Progenitor cell of endocrine pancreas (in vitro differentiated cells): ENCODE results near the gene GMDS. TPM values are rescaled to one million over a fixed set of nuclear protein-coding genes. Genes with fewer than 3 reads are reported as not detected.

Experiments
- DNase-seq: peaks from one replicate; pipeline ENCODE4 v3.0.0; 2021; ENCODE audit warnings: low spot score; ENCODE audit not compliant: unreplicated experiment
- H3K27ac Mint-ChIP-seq: 2 replicates; pipeline ENCODE4 v1.8.0; 2021; ENCODE audit warnings: mild to moderate bottlenecking, moderate library complexity, mixed read lengths
- H3K27me3 Mint-ChIP-seq: 2 replicates; pipeline ENCODE4 v1.8.0; 2021; ENCODE audit warnings: mixed read lengths
- H3K36me3 Mint-ChIP-seq: 2 replicates; pipeline ENCODE4 v1.8.0; 2022; ENCODE audit warnings: mixed read lengths; ENCODE audit not compliant: insufficient read depth
- H3K4me1 Mint-ChIP-seq: 2 replicates; pipeline ENCODE4 v1.8.0; 2021; ENCODE audit warnings: low read depth, mixed read lengths
- H3K4me3 Mint-ChIP-seq: 2 replicates; pipeline ENCODE4 v1.8.0; 2021; ENCODE audit warnings: low read depth, mild to moderate bottlenecking, moderate library complexity, mixed read lengths
- H3K9me3 Mint-ChIP-seq: 2 replicates; pipeline ENCODE4 v1.8.0; 2021; ENCODE audit warnings: low read depth, mixed read lengths
- total RNA-seq: library from RNA; stranded (reverse); gene quantifications from 2 replicates; pipeline ENCODE4 v1.2.1, GENCODE V29; 2021
- TF ChIP-seq, protein P1 (sequence below): fragments of 200-600 bp; sonication (generic); IDR thresholded peaks from one replicate; pipeline ENCODE4 v1.5.0; 2021; ENCODE audit warnings: antibody characterized with exemption, mild to moderate bottlenecking; ENCODE audit not compliant: unreplicated experiment

Gene GMDS
- total RNA-seq, 1 donor from 2014 or later = 17.2 TPM

DNA sequence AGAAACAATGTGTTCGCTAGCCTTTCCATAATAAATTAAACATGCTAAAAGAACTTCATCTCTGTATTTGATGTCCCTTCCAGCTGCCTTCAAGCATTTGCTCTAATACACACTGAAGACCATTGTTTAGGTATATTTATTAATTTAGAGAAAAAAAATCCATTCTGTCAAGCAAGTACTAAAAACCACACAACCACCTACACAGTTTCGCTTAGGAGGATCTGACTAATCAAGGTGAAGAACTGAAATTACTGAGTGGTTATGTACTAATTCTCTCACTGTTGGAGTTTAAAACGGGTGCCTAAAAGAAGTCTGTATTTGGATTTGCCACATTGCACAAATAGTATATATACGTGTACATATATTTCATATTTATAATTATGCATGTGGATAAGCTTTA is 58.9 kb downstream of the GMDS start:
- TF ChIP-seq, protein P1, sequence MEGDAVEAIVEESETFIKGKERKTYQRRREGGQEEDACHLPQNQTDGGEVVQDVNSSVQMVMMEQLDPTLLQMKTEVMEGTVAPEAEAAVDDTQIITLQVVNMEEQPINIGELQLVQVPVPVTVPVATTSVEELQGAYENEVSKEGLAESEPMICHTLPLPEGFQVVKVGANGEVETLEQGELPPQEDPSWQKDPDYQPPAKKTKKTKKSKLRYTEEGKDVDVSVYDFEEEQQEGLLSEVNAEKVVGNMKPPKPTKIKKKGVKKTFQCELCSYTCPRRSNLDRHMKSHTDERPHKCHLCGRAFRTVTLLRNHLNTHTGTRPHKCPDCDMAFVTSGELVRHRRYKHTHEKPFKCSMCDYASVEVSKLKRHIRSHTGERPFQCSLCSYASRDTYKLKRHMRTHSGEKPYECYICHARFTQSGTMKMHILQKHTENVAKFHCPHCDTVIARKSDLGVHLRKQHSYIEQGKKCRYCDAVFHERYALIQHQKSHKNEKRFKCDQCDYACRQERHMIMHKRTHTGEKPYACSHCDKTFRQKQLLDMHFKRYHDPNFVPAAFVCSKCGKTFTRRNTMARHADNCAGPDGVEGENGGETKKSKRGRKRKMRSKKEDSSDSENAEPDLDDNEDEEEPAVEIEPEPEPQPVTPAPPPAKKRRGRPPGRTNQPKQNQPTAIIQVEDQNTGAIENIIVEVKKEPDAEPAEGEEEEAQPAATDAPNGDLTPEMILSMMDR = no peak
- H3K36me3 Mint-ChIP-seq = no peaks in the 10 kb centered on the region
- no peak overlapping the region for H3K27ac Mint-ChIP-seq
- H3K4me3 Mint-ChIP-seq = no peak overlapping the region
- no peaks in the 10 kb centered on the region for H3K9me3 Mint-ChIP-seq
- H3K27me3 Mint-ChIP-seq = peaks cover 3% of the 10 kb centered on the region
- peaks cover 4% of the 10 kb centered on the region for H3K4me1 Mint-ChIP-seq
- no peak for DNase-seq

GRCh38 chr6:2185466-2185865 is 59.9 kb downstream of the GMDS start:
- no peak for DNase-seq
- H3K4me3 Mint-ChIP-seq = no peak overlapping the region
- TF ChIP-seq, protein P1 = no peak
- no peaks in the 10 kb centered on the region for H3K9me3 Mint-ChIP-seq
- peaks cover 4% of the 10 kb centered on the region for H3K4me1 Mint-ChIP-seq
- no peaks in the 10 kb centered on the region for H3K36me3 Mint-ChIP-seq
- peaks cover 3% of the 10 kb centered on the region for H3K27me3 Mint-ChIP-seq
- no peak overlapping the region for H3K27ac Mint-ChIP-seq

- no peak overlapping the region for H3K27ac Mint-ChIP-seq
- no peak overlapping the region for H3K4me3 Mint-ChIP-seq
- H3K4me1 Mint-ChIP-seq = peaks cover 4% of the 10 kb centered on the region
- DNase-seq = no peak
- H3K36me3 Mint-ChIP-seq = no peaks in the 10 kb centered on the region
- TF ChIP-seq, protein P1 = no peak
- H3K9me3 Mint-ChIP-seq = no peaks in the 10 kb centered on the region
- H3K27me3 Mint-ChIP-seq = peaks cover 3% of the 10 kb centered on the region
Observed at GRCh38 chr6:2184700-2185455, 60.5 kb downstream of the GMDS start.

DNA sequence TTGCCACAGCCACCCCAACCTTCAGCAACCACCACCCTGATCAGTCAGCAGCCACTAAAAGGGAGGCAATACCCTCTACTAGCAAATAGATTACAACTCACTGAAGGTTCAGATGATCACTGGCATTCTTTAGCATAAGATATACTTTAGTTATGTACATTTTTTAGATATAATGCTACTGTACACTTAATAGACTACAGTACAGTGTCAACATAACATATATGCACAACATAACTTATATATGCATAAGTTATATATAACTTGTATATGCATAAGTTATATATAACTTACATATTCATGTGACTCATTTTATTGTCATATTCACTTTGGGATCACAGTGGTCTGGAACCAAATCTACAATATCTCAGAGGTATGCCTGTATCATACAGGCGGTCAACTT is 61.7 kb downstream of the GMDS start:
- TF ChIP-seq, protein P1 = no peak

GRCh38 chr6:2183246-2183645 is 62.2 kb downstream of the GMDS start:
- Mint-ChIP-seq H3K4me1 (peaks cover 4% of the 10 kb centered on the region), H3K4me3 (no peak overlapping the region), H3K27ac (no peak overlapping the region), H3K27me3 (no peaks in the 10 kb centered on the region), H3K36me3 (no peaks in the 10 kb centered on the region), H3K9me3 (peaks cover 3% of the 10 kb centered on the region)
- TF ChIP-seq, protein P1 = no peak
- no peak for DNase-seq

More for the DNA sequence above, 61.7 kb downstream of the GMDS start:
- Mint-ChIP-seq H3K4me1 (peaks cover 4% of the 10 kb centered on the region), H3K4me3 (no peak overlapping the region), H3K9me3 (no peaks in the 10 kb centered on the region), H3K27me3 (no peaks in the 10 kb centered on the region), H3K36me3 (no peaks in the 10 kb centered on the region), H3K27ac (no peak overlapping the region)
- no peak for DNase-seq
